ENCODE results near the gene PTH1R. TPM values are rescaled to one million over a fixed set of nuclear protein-coding genes. Genes with fewer than 3 reads are reported as not detected.
A peak's percentile ranks its signal among the peaks of the same experiment; 100 is the strongest.

The PTH1R gene
- total and polyA plus RNA-seq, 3 donors from 2014 or later: 8.4 to 11.3 (median 10.2) TPM

GRCh38 chr3:46883830-46884185, 6.3 kb downstream of the PTH1R start:
- Histone ChIP-seq H3K27me3 (no peaks in the 10 kb centered on the region), H3K4me3 (peak overlapping the region in 1 of 2 donors; percentile 66), H3K36me3 (ENCODE audit: low read depth, missing control alignments) (no peaks in the 10 kb centered on the region), H3K4me1 (peaks cover 8% of the 10 kb centered on the region), H3K9me3 (no peaks in the 10 kb centered on the region), H3K27ac (no peak overlapping the region)
- intact Hi-C loops (cut with DNase I; ENCODE audit: low total_unique reads): no loop called here
- 42 to 53% methylated on average over 2 to 4 of the region's 4 CpGs for WGBS, 2 donors
- TF ChIP-seq, protein P1, sequence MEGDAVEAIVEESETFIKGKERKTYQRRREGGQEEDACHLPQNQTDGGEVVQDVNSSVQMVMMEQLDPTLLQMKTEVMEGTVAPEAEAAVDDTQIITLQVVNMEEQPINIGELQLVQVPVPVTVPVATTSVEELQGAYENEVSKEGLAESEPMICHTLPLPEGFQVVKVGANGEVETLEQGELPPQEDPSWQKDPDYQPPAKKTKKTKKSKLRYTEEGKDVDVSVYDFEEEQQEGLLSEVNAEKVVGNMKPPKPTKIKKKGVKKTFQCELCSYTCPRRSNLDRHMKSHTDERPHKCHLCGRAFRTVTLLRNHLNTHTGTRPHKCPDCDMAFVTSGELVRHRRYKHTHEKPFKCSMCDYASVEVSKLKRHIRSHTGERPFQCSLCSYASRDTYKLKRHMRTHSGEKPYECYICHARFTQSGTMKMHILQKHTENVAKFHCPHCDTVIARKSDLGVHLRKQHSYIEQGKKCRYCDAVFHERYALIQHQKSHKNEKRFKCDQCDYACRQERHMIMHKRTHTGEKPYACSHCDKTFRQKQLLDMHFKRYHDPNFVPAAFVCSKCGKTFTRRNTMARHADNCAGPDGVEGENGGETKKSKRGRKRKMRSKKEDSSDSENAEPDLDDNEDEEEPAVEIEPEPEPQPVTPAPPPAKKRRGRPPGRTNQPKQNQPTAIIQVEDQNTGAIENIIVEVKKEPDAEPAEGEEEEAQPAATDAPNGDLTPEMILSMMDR (IDR thresholded peaks at IDR 0.05): no peak
- TF ChIP-seq POLR2A (IDR thresholded peaks at IDR 0.05): no peak
- no peak for DNase-seq

DNA sequence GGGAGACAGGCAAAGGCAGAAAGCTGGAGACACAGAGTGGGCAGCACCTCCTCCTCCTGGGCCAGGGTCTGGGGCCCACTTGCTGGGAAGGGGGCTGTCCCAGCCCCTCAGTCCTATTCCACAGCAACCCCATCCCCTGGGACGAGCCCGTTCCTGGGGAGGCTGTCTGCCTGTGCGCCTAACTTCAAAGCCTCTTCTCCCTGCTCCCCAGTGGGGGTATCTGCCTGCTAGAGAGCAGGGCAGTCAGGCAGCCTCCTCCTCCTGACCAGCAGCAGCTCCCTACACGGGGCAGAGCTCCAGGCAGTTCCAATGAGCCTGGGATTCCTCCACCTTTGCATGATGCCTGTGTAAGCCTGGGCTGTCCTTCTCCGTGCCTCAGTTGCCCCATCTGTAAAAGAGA, 6.9 kb downstream of the PTH1R start:
- H3K4me1 ChIP-seq: peaks cover 8% of the 10 kb centered on the region
- H3K4me3 ChIP-seq: no peak overlapping the region
- no peaks in the 10 kb centered on the region for H3K36me3 ChIP-seq (ENCODE audit: low read depth, missing control alignments)
- intact Hi-C loops (cut with DNase I; ENCODE audit: low total_unique reads): no loop called here
- no peaks in the 10 kb centered on the region for H3K27me3 ChIP-seq
- H3K27ac ChIP-seq: no peak overlapping the region
- H3K9me3 ChIP-seq: no peaks in the 10 kb centered on the region
- no peak for TF ChIP-seq POLR2A (IDR thresholded peaks at IDR 0.05)
- TF ChIP-seq, protein P1 (IDR thresholded peaks at IDR 0.05): no peak
- no peak for DNase-seq
- 53 to 57% methylated on average over 1 to 5 of the region's 5 CpGs for WGBS, 2 donors

GRCh38 chr3:46884929-46885328, 7.4 kb downstream of the PTH1R start:
- Histone ChIP-seq H3K4me1 (peaks cover 8% of the 10 kb centered on the region), H3K9me3 (no peaks in the 10 kb centered on the region), H3K27me3 (no peaks in the 10 kb centered on the region), H3K4me3 (no peak overlapping the region), H3K36me3 (ENCODE audit: low read depth, missing control alignments) (no peaks in the 10 kb centered on the region), H3K27ac (no peak overlapping the region)
- DNase-seq: no peak
- WGBS, 2 donors: 98% methylated on average over 5 to 7 of the region's 7 CpGs
- intact Hi-C loops (cut with DNase I; ENCODE audit: low total_unique reads): no loop called here
- TF ChIP-seq POLR2A (IDR thresholded peaks at IDR 0.05): no peak
- TF ChIP-seq, protein P1 (IDR thresholded peaks at IDR 0.05): no peak

DNA sequence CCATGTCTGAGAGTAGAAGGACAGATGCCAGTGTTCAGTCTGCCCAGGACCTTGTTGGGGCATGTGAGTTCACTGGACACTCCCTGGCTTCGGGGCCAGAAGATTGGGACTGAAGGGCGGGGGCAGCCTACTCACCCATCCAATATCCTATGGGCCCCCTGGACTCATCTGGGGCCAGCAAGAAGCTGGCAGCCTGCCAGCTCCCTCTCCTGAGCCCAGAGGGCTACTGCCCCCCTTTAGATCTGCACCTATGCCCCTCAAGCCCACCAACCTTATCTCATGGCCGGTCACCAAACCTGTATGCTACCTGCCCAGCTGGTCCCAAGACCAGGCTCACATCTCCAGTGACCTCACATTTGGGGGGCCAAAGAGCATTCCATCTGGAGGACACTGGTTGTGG, 8.1 kb downstream of the PTH1R start:
- H3K4me3 ChIP-seq: no peak overlapping the region
- H3K4me1 ChIP-seq: peaks cover 8% of the 10 kb centered on the region
- DNase-seq: no peak
- WGBS, 2 donors: 87 to 93% methylated on average over 3 of the region's 3 CpGs
- TF ChIP-seq, protein P1 (IDR thresholded peaks at IDR 0.05): no peak
- TF ChIP-seq POLR2A (IDR thresholded peaks at IDR 0.05): no peak
- H3K27me3 ChIP-seq: no peaks in the 10 kb centered on the region
- intact Hi-C loops (cut with DNase I; ENCODE audit: low total_unique reads): no loop called here
- no peak overlapping the region for H3K27ac ChIP-seq
- no peaks in the 10 kb centered on the region for H3K9me3 ChIP-seq
- no peaks in the 10 kb centered on the region for H3K36me3 ChIP-seq (ENCODE audit: low read depth, missing control alignments)

GRCh38 chr3:46887980-46888494, 10.5 kb downstream of the PTH1R start:
- no peak for DNase-seq
- Histone ChIP-seq H3K27ac (no peak overlapping the region), H3K36me3 (ENCODE audit: low read depth, missing control alignments) (no peaks in the 10 kb centered on the region), H3K4me1 (peaks cover 12% of the 10 kb centered on the region), H3K4me3 (no peak overlapping the region), H3K9me3 (no peaks in the 10 kb centered on the region), H3K27me3 (no peaks in the 10 kb centered on the region)
- intact Hi-C loops (cut with DNase I; ENCODE audit: low total_unique reads): no loop called here
- 77 to 88% methylated on average over 7 of the region's 7 CpGs for WGBS, 2 donors
- TF ChIP-seq POLR2A (IDR thresholded peaks at IDR 0.05): no peak
- TF ChIP-seq, protein P1 (IDR thresholded peaks at IDR 0.05): no peak

All from testis (tissue), 3 donors.